Retinal pigment epithelial cell (primary cell): ENCODE measurements around the gene EVL.

ENCODE experiments used
- DNase-seq: peaks from one replicate; pipeline ENCODE4 v3.0.0-alpha.2; 2010; ENCODE audit warnings: low read depth
- H3K4me3 ChIP-seq: 2 replicates; pipeline ENCODE4 v1.5.1; 2011; ENCODE audit warnings: mild to moderate bottlenecking, low read length, control low read depth, moderate library complexity
- CTCF ChIP-seq: conservative IDR thresholded peaks from 2 replicates; pipeline ENCODE4 v1.5.1; 2011; ENCODE audit warnings: low read depth, low read length, control low read depth, inconsistent platforms

EVL gene

GRCh38 chr14:100120522-100121269 is 55.5 kb downstream of the EVL start:
- H3K4me3 ChIP-seq: no peak overlapping the region
- TF ChIP-seq CTCF: no peak
- no peak for DNase-seq

- no peak overlapping the region for H3K4me3 ChIP-seq
- no peak for TF ChIP-seq CTCF
- no peak for DNase-seq
These were observed 56.6 kb downstream of the EVL start for GRCh38 chr14:100121643-100122480.

- TF ChIP-seq CTCF: no peak
- H3K4me3 ChIP-seq: no peak overlapping the region
- DNase-seq: no peak
These were observed 57.4 kb downstream of the EVL start for GRCh38 chr14:100122481-100123223.

GRCh38 chr14:100123618-100124017 is 58.4 kb downstream of the EVL start:
- no peak for TF ChIP-seq CTCF
- DNase-seq: no peak
- H3K4me3 ChIP-seq: no peak overlapping the region

GRCh38 chr14:100124551-100125088 is 59.4 kb downstream of the EVL start:
- TF ChIP-seq CTCF: no peak
- DNase-seq: no peak
- no peak overlapping the region for H3K4me3 ChIP-seq

GRCh38 chr14:100126401-100126800 is 61.2 kb downstream of the EVL start:
- DNase-seq: no peak
- no peak overlapping the region for H3K4me3 ChIP-seq
- no peak for TF ChIP-seq CTCF
